Measurements from ENCODE around the gene MMP17. TPM values are rescaled to one million over a fixed set of nuclear protein-coding genes. Genes with fewer than 3 reads are reported as not detected.
"Not testable (repeated sequence)": the region's sequence is repeated elsewhere in the genome, so short reads cannot be mapped to it uniquely, and the experiment has no call there.

MMP17 gene
- total and polyA plus RNA-seq, 2 of the 4 experiments (the other 2 are of a cell fraction) = 1.4 to 11.8 TPM

DNA sequence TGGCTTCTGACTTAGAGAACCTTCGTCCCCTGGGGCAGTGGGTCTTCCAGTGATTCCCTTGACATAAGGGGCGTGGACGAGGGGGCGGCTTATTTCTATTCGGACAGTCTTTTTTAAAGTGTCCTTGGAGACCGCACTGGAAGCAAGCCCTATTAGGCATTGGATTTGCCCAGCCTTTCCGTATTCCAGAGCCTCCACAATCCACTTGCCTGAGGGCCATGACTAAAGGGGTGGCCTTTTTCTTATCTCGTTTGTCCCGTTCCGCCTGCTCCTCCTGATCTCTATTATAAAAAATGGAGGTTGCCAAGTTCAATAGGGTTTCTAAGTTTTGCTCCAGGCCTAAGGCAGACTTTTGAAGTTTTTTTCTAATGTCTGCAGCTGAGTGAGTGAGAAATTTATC, 49.0 kb downstream of the MMP17 start:
- H3K27ac ChIP-seq (ENCODE audit: insufficient read depth, low read length); H2BK5ac ChIP-seq (ENCODE audit: low read depth, low read length, poor library complexity, severe bottlenecking); H3K4ac ChIP-seq (ENCODE audit: low read depth, low read length); in situ Hi-C loops (cut with MboI; ENCODE audit: low sequenced_read_pairs); H2BK15ac ChIP-seq (ENCODE audit: low read depth, low read length); H2BK20ac ChIP-seq (ENCODE audit: low read depth, low read length); intact Hi-C loops (cut with micrococcal nuclease); H3K56ac ChIP-seq (ENCODE audit: extremely low read depth, insufficient read depth, low read length); H2BK120ac ChIP-seq (ENCODE audit: low read depth, low read length); H3K4me2 ChIP-seq (ENCODE audit: low read depth, low read length); H3K9ac ChIP-seq (ENCODE audit: low read depth, low read length); H4K20me1 ChIP-seq (ENCODE audit: insufficient read depth, low read length); H3K4me3 ChIP-seq (ENCODE audit: insufficient read depth, low read depth, low read length); CTCF ChIA-PET; H3K79me1 ChIP-seq (ENCODE audit: low read depth in 1 of 2, low read length in 2 of 2); H2AK9ac ChIP-seq (replicated peaks; ENCODE audit: low read depth, low read length, poor library complexity); H3K14ac ChIP-seq (replicated peaks; ENCODE audit: low read depth, low read length); H4K5ac ChIP-seq (ENCODE audit: low read depth, low read length); dilution Hi-C loops (cut with HindIII; ENCODE audit: low sequenced_read_pairs, unreplicated experiment); H3K9me1 ChIP-seq (ENCODE audit: insufficient read depth, low read length); H3K9me3 ChIP-seq (ENCODE audit: control insufficient read depth, insufficient read depth, low read length); H2AK5ac ChIP-seq (ENCODE audit: low read depth, low read length); POLR2A ChIA-PET (ENCODE audit: unreplicated experiment); H3K23ac ChIP-seq (ENCODE audit: low read depth, low read length); H2AFZ ChIP-seq (replicated peaks; ENCODE audit: low read length, poor library complexity); ATAC-seq (ENCODE audit: low read depth); BruUV-seq (replicated peaks); H3K36me3 ChIP-seq (ENCODE audit: control insufficient read depth, insufficient read depth, low read length); H3K4me1 ChIP-seq (ENCODE audit: control insufficient read depth, insufficient read depth, low read length); H4K91ac ChIP-seq (ENCODE audit: insufficient read depth, low read depth, low read length); DNase-seq; H4K8ac ChIP-seq (ENCODE audit: low read depth in 2 of 2, low read length in 2 of 2); H3K18ac ChIP-seq (ENCODE audit: low read depth, low read length): not testable (repeated sequence)
- peaks cover 24% of the 10 kb centered on the region for H3K27me3 ChIP-seq (ENCODE audit: control insufficient read depth, insufficient read depth, low read length)
- WGBS, 2 experiments (ENCODE audit: extremely low coverage in 2 of 2, insufficient read length in 1 of 2) = 58% methylated on average over 3 of the region's 10 CpGs; no CpG with 5 or more reads in 1 of the 2 experiments

DNA sequence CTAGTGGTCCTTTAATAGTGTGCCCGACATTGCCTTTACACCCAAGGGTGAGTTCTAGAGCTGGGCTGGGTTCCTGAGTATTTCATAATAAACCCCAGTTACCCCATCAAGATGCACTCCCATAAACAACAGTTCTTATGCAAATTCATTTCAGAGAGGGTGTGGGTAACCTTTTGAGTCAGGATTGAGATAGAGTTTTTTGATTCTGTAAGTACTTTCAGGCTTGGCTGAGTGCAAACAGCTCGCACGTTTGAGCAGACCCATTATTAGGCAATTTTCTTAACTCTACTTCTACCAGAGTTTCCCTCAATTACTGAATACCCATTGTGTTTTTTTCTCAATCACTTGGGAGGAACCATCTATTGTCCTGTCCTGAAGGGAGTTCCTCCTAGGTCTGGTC, 50.2 kb downstream of the MMP17 start:
- H4K20me1 ChIP-seq (ENCODE audit: insufficient read depth, low read length); H3K79me1 ChIP-seq (ENCODE audit: low read depth in 1 of 2, low read length in 2 of 2); H4K5ac ChIP-seq (ENCODE audit: low read depth, low read length); H2AK9ac ChIP-seq (replicated peaks; ENCODE audit: low read depth, low read length, poor library complexity); H3K4me1 ChIP-seq (ENCODE audit: control insufficient read depth, insufficient read depth, low read length); POLR2A ChIA-PET (ENCODE audit: unreplicated experiment); H2BK120ac ChIP-seq (ENCODE audit: low read depth, low read length); H4K8ac ChIP-seq (ENCODE audit: low read depth in 2 of 2, low read length in 2 of 2); H3K4me2 ChIP-seq (ENCODE audit: low read depth, low read length); H3K14ac ChIP-seq (replicated peaks; ENCODE audit: low read depth, low read length); H3K9me3 ChIP-seq (ENCODE audit: control insufficient read depth, insufficient read depth, low read length); H3K4ac ChIP-seq (ENCODE audit: low read depth, low read length); H2BK5ac ChIP-seq (ENCODE audit: low read depth, low read length, poor library complexity, severe bottlenecking); H3K9ac ChIP-seq (ENCODE audit: low read depth, low read length); dilution Hi-C loops (cut with HindIII; ENCODE audit: low sequenced_read_pairs, unreplicated experiment); H3K27ac ChIP-seq (ENCODE audit: insufficient read depth, low read length); H3K36me3 ChIP-seq (ENCODE audit: control insufficient read depth, insufficient read depth, low read length); H2AFZ ChIP-seq (replicated peaks; ENCODE audit: low read length, poor library complexity); BruUV-seq (replicated peaks); H3K18ac ChIP-seq (ENCODE audit: low read depth, low read length); H3K9me1 ChIP-seq (ENCODE audit: insufficient read depth, low read length); H4K91ac ChIP-seq (ENCODE audit: insufficient read depth, low read depth, low read length); in situ Hi-C loops (cut with MboI; ENCODE audit: low sequenced_read_pairs); H2BK15ac ChIP-seq (ENCODE audit: low read depth, low read length); H3K4me3 ChIP-seq (ENCODE audit: insufficient read depth, low read depth, low read length); intact Hi-C loops (cut with micrococcal nuclease); H3K56ac ChIP-seq (ENCODE audit: extremely low read depth, insufficient read depth, low read length); H2AK5ac ChIP-seq (ENCODE audit: low read depth, low read length); DNase-seq; H3K23ac ChIP-seq (ENCODE audit: low read depth, low read length); H2BK20ac ChIP-seq (ENCODE audit: low read depth, low read length); CTCF ChIA-PET; ATAC-seq (ENCODE audit: low read depth): not testable (repeated sequence)
- H3K27me3 ChIP-seq (ENCODE audit: control insufficient read depth, insufficient read depth, low read length) = peaks cover 27% of the 10 kb centered on the region
- no CpG with 5 or more reads among the region's 3 CpGs for WGBS, 2 experiments (ENCODE audit: extremely low coverage in 2 of 2, insufficient read length in 1 of 2)
